Vagina (tissue), 2 donors: ENCODE measurements around the gene THBD. TPM values are rescaled to one million over a fixed set of nuclear protein-coding genes. Genes with fewer than 3 reads are reported as not detected.

Experiments used
- DNase-seq, 2 donors: peaks; one replicate each; pipeline ENCODE4 v3.0.0-alpha.2; 2017; ENCODE audit errors: extremely low spot score in 2 of 2
- H3K27ac ChIP-seq: fragments of 200-600 bp; sonication (generic); one replicate; pipeline ENCODE4 v1.5.1; 2019
- H3K27me3 ChIP-seq: fragments of 200-600 bp; sonication (generic); one replicate; pipeline ENCODE4 v1.5.1; 2019
- H3K36me3 ChIP-seq, 2 donors: fragments of 200-600 bp; sonication (generic); one replicate each; pipeline ENCODE4 v1.5.1; 2017 to 2019
- H3K4me1 ChIP-seq: fragments of 200-600 bp; sonication (generic); one replicate; pipeline ENCODE4 v1.5.1; 2019
- H3K4me3 ChIP-seq, 2 donors: fragments of 200-600 bp; sonication (generic); 1 replicate in 1 of 2; 2 replicates in 1 of 2; pipeline ENCODE4 v1.5.1; 2016 to 2019
- H3K9me3 ChIP-seq: fragments of 200-600 bp; sonication (generic); one replicate; pipeline ENCODE4 v1.5.1; 2019
- POLR2A ChIP-seq, 2 donors: fragments of 450-650 bp; IDR thresholded peaks; one replicate each; pipeline ENCODE4 v1.6.1; 2017; ENCODE audit warnings: antibody characterized with exemption in 2 of 2, mild to moderate bottlenecking in 2 of 2, moderate library complexity in 2 of 2
- POLR2AphosphoS5 ChIP-seq, 2 donors: sonication (generic); formaldehyde crosslinking; IDR thresholded peaks; one replicate each; pipeline ENCODE4 v1.9.0; 2017; ENCODE audit warnings: antibody characterized with exemption in 2 of 2, mild to moderate bottlenecking in 2 of 2, low read depth in 1 of 2; ENCODE audit not compliant: insufficient read depth in 1 of 2
- intact Hi-C: fragments of 100-400 bp; cut with DNase I; formaldehyde crosslinking; loops from one replicate; pipeline ENCODE4 v1.15.1; 2023
- total RNA-seq: library from RNA; depleted of rRNA; stranded (reverse); fragments of >200 nt; gene quantifications from one replicate; pipeline ENCODE4 v1.2.3, GENCODE V29; 2016
- TF ChIP-seq, protein P1 (sequence below), 3 experiments: fragments of 450-650 bp in 2 of 3; fragments of 200-600 bp in 1 of 3; sonication (generic) in 1 of 3; IDR thresholded peaks; one replicate each; pipeline ENCODE4 v1.5.1; 2017 to 2019; ENCODE audit warnings: antibody characterized with exemption in 3 of 3, mild to moderate bottlenecking in 2 of 3, moderate library complexity in 2 of 3

THBD gene, protein sequence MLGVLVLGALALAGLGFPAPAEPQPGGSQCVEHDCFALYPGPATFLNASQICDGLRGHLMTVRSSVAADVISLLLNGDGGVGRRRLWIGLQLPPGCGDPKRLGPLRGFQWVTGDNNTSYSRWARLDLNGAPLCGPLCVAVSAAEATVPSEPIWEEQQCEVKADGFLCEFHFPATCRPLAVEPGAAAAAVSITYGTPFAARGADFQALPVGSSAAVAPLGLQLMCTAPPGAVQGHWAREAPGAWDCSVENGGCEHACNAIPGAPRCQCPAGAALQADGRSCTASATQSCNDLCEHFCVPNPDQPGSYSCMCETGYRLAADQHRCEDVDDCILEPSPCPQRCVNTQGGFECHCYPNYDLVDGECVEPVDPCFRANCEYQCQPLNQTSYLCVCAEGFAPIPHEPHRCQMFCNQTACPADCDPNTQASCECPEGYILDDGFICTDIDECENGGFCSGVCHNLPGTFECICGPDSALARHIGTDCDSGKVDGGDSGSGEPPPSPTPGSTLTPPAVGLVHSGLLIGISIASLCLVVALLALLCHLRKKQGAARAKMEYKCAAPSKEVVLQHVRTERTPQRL
- total RNA-seq, result 76.9 TPM

DNA sequence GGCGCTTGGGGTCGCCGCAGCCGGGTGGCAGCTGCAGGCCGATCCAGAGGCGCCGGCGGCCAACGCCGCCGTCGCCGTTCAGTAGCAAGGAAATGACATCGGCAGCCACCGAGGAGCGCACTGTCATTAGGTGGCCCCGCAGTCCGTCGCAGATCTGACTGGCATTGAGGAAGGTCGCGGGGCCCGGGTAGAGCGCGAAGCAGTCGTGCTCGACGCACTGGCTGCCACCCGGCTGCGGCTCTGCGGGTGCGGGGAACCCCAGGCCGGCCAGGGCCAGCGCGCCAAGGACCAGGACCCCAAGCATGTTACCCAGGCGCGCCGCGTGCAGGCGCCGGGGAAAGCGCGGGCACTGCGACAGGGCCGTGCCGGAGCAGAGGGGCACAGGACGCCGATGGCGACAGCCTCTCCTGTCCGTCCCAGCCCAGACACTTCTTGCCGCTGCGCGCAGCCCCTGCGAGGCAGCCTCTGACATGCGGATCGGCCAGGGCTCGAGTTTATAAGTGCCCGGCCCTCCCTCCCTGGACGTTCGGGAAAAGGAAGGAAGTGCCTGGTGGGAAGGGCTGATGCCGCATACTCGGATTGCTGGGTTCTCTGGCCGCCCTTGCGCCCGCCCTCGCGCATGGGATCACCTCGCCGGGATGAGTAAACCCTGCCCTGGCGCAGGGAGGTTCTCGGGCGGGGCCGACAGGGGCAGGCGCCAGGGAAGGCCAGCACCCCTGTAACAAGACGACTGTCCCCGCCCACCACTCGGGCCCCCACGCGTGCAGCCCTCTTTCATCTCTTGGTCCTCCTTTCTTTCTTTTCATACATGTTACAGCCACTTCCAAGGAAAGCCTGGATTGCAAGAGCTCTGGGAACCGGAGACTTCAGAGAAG, at the start of gene THBD:
THBD (minus strand) TSS at position 472 of the 875 bp plus-strand sequence; CDS start at position 304, 168 bp downstream.
- no peak for DNase-seq
- peak within 1 kb of the TSS; percentile 67 for H3K27ac ChIP-seq
- H3K36me3 ChIP-seq, result no peaks in the 10 kb centered on the region
- H3K27me3 ChIP-seq, result no peaks in the 10 kb centered on the region
- peak within 1 kb of the TSS; percentile 48 to 49 for H3K4me3 ChIP-seq
- intact Hi-C loops, result loop anchor here (10.0 kb wide), 2 partner anchors 295 to 355 kb away; no protein-coding TSS in a partner anchor
- TF ChIP-seq, protein P1, sequence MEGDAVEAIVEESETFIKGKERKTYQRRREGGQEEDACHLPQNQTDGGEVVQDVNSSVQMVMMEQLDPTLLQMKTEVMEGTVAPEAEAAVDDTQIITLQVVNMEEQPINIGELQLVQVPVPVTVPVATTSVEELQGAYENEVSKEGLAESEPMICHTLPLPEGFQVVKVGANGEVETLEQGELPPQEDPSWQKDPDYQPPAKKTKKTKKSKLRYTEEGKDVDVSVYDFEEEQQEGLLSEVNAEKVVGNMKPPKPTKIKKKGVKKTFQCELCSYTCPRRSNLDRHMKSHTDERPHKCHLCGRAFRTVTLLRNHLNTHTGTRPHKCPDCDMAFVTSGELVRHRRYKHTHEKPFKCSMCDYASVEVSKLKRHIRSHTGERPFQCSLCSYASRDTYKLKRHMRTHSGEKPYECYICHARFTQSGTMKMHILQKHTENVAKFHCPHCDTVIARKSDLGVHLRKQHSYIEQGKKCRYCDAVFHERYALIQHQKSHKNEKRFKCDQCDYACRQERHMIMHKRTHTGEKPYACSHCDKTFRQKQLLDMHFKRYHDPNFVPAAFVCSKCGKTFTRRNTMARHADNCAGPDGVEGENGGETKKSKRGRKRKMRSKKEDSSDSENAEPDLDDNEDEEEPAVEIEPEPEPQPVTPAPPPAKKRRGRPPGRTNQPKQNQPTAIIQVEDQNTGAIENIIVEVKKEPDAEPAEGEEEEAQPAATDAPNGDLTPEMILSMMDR (IDR thresholded peaks at IDR 0.05), result no peak
- TF ChIP-seq POLR2A (IDR thresholded peaks at IDR 0.05) (peak in 1 of 2 donors; percentile 65), POLR2AphosphoS5 (IDR thresholded peaks at IDR 0.05; ENCODE audit: insufficient read depth in 1 of 2, low read depth in 1 of 2) (peak; percentile 82 to 86)
- peaks cover 50% of the 10 kb centered on the region for H3K4me1 ChIP-seq
- H3K9me3 ChIP-seq, result no peaks in the 10 kb centered on the region

DNA sequence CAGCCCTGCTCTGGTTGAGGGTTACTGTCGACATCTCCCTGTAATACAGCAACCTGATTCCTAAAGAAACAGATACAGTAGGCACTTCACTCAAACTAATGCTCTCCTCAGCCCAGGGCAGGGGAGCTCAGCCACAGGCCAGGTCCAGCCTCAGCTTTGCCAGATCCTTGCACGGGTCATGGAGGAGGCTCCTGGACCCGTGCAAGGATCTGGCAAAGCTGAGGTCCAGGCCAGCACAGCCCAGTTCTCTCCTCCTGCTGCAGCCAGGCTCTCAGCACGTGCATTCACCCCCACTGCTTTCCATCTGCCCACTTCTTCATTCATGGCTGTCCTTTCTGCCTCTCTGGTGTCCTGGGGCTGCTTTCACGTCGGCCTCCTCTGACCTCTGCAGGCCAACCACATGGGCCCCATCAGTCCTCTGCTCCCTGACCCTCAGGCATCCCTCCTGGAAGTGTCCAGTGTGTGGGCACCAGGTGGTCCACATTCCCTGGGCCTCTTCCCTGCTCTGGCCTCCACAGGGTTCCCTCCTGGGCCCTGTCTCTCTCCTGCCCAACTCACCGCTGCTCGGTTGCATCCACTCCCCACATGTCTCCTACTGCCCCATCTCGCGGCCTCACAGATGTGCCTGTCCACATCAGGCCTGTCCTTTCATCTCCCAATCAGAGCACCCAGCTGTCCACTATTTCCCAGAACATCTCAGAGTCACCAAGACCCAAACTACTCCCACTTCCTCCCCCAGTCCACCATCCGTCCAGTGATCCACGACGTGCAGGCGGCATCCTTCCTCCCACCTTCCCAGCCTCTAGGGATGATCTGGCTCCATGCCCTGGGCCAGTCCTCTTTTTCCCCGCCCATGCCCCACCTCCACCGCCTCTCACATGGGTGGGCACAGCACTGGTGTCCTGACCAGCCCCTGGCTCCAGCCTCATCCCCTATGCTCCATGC, 48.4 kb upstream of the THBD start:
- Histone ChIP-seq H3K27me3 (no peaks in the 10 kb centered on the region), H3K4me1 (peaks cover 61% of the 10 kb centered on the region), H3K9me3 (no peaks in the 10 kb centered on the region), H3K4me3 (no peak overlapping the region), H3K27ac (no peak overlapping the region), H3K36me3 (no peaks in the 10 kb centered on the region)
- no peak for DNase-seq
- TF ChIP-seq POLR2A (IDR thresholded peaks at IDR 0.05), result no peak
- TF ChIP-seq, protein P1 (IDR thresholded peaks at IDR 0.05), result no peak
- intact Hi-C loops, result no loop called here

DNA sequence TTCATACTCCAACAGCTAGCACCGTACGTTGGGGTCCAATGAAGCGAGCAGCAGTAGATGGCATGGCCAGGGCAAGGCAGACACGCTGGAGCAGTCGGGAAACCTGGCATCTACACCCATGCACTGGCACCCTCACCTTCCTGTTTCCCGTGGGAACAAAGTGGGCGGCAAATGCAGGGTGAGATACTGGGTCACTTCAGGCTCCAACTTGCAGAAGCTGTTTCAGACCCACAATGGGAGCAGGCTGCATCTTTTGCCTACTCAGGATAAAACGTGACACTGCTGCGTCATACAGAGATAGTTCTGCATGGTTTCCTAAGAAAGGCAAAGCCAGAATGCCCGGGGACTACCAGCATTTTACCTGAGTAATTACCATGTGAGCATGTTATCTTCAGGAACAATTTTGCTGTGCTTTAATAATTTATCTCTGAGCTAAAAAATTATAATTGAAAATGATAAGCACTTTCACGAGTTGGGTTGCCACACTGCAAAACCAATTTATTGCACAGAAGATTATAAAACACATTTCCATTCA, 47.6 kb upstream of the THBD start:
- H3K27me3 ChIP-seq, result no peaks in the 10 kb centered on the region
- intact Hi-C loops, result no loop called here
- no peak overlapping the region for H3K4me3 ChIP-seq
- H3K36me3 ChIP-seq, result no peaks in the 10 kb centered on the region
- DNase-seq, result no peak
- H3K9me3 ChIP-seq, result no peaks in the 10 kb centered on the region
- peak overlapping the region; percentile 48 for H3K27ac ChIP-seq
- peaks cover 56% of the 10 kb centered on the region for H3K4me1 ChIP-seq
- TF ChIP-seq POLR2AphosphoS5 (IDR thresholded peaks at IDR 0.05; ENCODE audit: insufficient read depth in 1 of 2, low read depth in 1 of 2) (peak in 1 of 2 donors; percentile 16), POLR2A (IDR thresholded peaks at IDR 0.05) (no peak)

DNA sequence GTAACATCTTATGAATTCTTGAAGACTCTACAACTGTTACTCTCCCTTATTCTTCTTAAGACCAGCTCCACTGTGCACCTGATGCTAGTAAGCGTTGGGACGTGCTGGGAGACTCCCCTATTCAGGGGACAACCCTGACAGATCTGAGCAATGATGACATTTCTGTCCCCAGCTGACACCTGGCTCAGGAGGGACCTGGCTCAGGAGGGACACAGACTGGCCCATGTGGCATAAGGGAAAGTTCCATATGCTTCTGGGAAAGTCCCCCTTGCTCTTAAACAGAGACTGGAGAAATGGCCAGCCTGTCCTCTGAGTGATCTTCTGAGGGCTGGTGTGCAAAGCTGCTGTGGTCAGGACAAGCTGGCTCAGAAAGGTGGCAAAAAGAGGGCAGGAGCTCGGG, 46.6 kb upstream of the THBD start:
- no peak for DNase-seq
- Histone ChIP-seq H3K36me3 (no peaks in the 10 kb centered on the region), H3K9me3 (no peaks in the 10 kb centered on the region), H3K4me1 (peaks cover 46% of the 10 kb centered on the region), H3K4me3 (no peak overlapping the region), H3K27me3 (no peaks in the 10 kb centered on the region), H3K27ac (peak overlapping the region; percentile 48)
- intact Hi-C loops, result no loop called here
- TF ChIP-seq POLR2A (IDR thresholded peaks at IDR 0.05) (no peak), POLR2AphosphoS5 (IDR thresholded peaks at IDR 0.05; ENCODE audit: insufficient read depth in 1 of 2, low read depth in 1 of 2) (no peak)
- TF ChIP-seq, protein P1 (IDR thresholded peaks at IDR 0.05), result no peak
